ENCODE measurements around the gene CYB5D1.
A peak's percentile ranks its signal among the peaks of the same experiment; 100 is the strongest.

- TF ChIP-seq CTCF (IDR thresholded peaks at IDR 0.05) = no peak
- peak in 1 of 2 donors; percentile 64 for TF ChIP-seq POLR2A (IDR thresholded peaks at IDR 0.05)
Observed at GRCh38 chr17:7843536-7844291, 14.1 kb upstream of the CYB5D1 start.

Data from thyroid gland (tissue), 4 donors.